Loucy (cell line): ENCODE results near the gene GNAQ.

Experiments used
- CTCF ChIP-seq: fragments of 200-600 bp; sonication (generic); conservative IDR thresholded peaks from 2 replicates; pipeline ENCODE4 v1.5.1; 2014; ENCODE audit warnings: mild to moderate bottlenecking, antibody characterized with exemption, low read length
- EZH2phosphoT487 ChIP-seq: fragments of 200-600 bp; IDR thresholded peaks from 2 replicates; pipeline ENCODE4 v1.6.1; 2018; ENCODE audit warnings: antibody characterized with exemption, mild to moderate bottlenecking, moderate library complexity, borderline replicate concordance

GRCh38 chr9:77989458-77989857 is 42.2 kb downstream of the GNAQ start:
- no peak for TF ChIP-seq CTCF
- TF ChIP-seq EZH2phosphoT487: no peak
